ENCODE data around the gene PNPLA2.

The PNPLA2 gene

GRCh38 chr11:818396-819128 lies at the start of gene PNPLA2:
TSS of gene PNPLA2 (plus strand) at chr11:818914. CDS start at chr11:819719, 805 bp downstream.
- in situ Hi-C loops (cut with HindIII; ENCODE audit: low sequenced_read_pairs): loop anchor here (10.0 kb wide), 1 partner anchor 96 kb away; the partner anchor contains the start of gene CHID1

- in situ Hi-C loops (cut with HindIII; ENCODE audit: low sequenced_read_pairs): loop anchor here (25.0 kb wide), 1 partner anchor 108 kb away; no protein-coding TSS in a partner anchor
Measured at GRCh38 chr11:769887-770641, 48.6 kb upstream of the PNPLA2 start.

- in situ Hi-C loops (cut with HindIII; ENCODE audit: low sequenced_read_pairs): loop anchor here (25.0 kb wide), 1 partner anchor 109 kb away; no protein-coding TSS in a partner anchor
Measured at GRCh38 chr11:770642-771616, 47.8 kb upstream of the PNPLA2 start.

GRCh38 chr11:771617-772204 lies 47.0 kb upstream of the PNPLA2 start:
- in situ Hi-C loops (cut with HindIII; ENCODE audit: low sequenced_read_pairs): loop anchor here (25.0 kb wide), 1 partner anchor 109 kb away; no protein-coding TSS in a partner anchor

- in situ Hi-C loops (cut with HindIII; ENCODE audit: low sequenced_read_pairs): loop anchor here (25.0 kb wide), 1 partner anchor 110 kb away; no protein-coding TSS in a partner anchor
Measured at GRCh38 chr11:772429-773390, 46.0 kb upstream of the PNPLA2 start.

GRCh38 chr11:773425-773824 lies 45.3 kb upstream of the PNPLA2 start:
- in situ Hi-C loops (cut with HindIII; ENCODE audit: low sequenced_read_pairs): loop anchor here (25.0 kb wide), 1 partner anchor 111 kb away; no protein-coding TSS in a partner anchor

- in situ Hi-C loops (cut with HindIII; ENCODE audit: low sequenced_read_pairs): loop anchor here (25.0 kb wide), 1 partner anchor 112 kb away; no protein-coding TSS in a partner anchor
Measured at GRCh38 chr11:773830-774229, 44.9 kb upstream of the PNPLA2 start.

- in situ Hi-C loops (cut with HindIII; ENCODE audit: low sequenced_read_pairs): loop anchor here (25.0 kb wide), 1 partner anchor 113 kb away; no protein-coding TSS in a partner anchor
Measured at GRCh38 chr11:774873-775592, 43.7 kb upstream of the PNPLA2 start.

GRCh38 chr11:776263-776560 lies 42.5 kb upstream of the PNPLA2 start:
- in situ Hi-C loops (cut with HindIII; ENCODE audit: low sequenced_read_pairs): no loop called here

GRCh38 chr11:776561-777287 lies 42.0 kb upstream of the PNPLA2 start:
- in situ Hi-C loops (cut with HindIII; ENCODE audit: low sequenced_read_pairs): no loop called here

- in situ Hi-C loops (cut with HindIII; ENCODE audit: low sequenced_read_pairs): no loop called here
Measured at GRCh38 chr11:777288-778255, 41.1 kb upstream of the PNPLA2 start, which contains the start of gene GATD1. TSS of gene GATD1 (minus strand) at chr11:777487. CDS start at chr11:777462, 25 bp downstream.

- in situ Hi-C loops (cut with HindIII; ENCODE audit: low sequenced_read_pairs): no loop called here
Measured at GRCh38 chr11:778976-779954, 39.4 kb upstream of the PNPLA2 start.

GRCh38 chr11:779955-780532 lies 38.7 kb upstream of the PNPLA2 start:
- in situ Hi-C loops (cut with HindIII; ENCODE audit: low sequenced_read_pairs): no loop called here

GRCh38 chr11:782264-783174 lies 36.2 kb upstream of the PNPLA2 start:
- in situ Hi-C loops (cut with HindIII; ENCODE audit: low sequenced_read_pairs): no loop called here

Data from endothelial cell of hepatic sinusoid (primary cell).